IMR-90 (cell line): ENCODE data around the gene PPP1R12B.

ENCODE experiments used
- CTCF ChIP-seq: conservative IDR thresholded peaks from 2 replicates; pipeline ENCODE4 v1.5.1; 2012; ENCODE audit warnings: mild to moderate bottlenecking, low read depth, low read length, improper control_type of control experiment
- POLR2A ChIP-seq: IDR thresholded peaks from 2 replicates; pipeline ENCODE4 v1.6.1; 2012; ENCODE audit warnings: mild to moderate bottlenecking, low read depth, low read length
- RCOR1 ChIP-seq: IDR thresholded peaks from 2 replicates; pipeline ENCODE4 v1.6.1; 2012; ENCODE audit warnings: mild to moderate bottlenecking, low read length, improper control_type of control experiment; ENCODE audit not compliant: insufficient replicate concordance
- RFX5 ChIP-seq: IDR thresholded peaks from 2 replicates; pipeline ENCODE4 v1.8.0; 2012; ENCODE audit warnings: low read depth, mild to moderate bottlenecking, low read length, moderate library complexity
- SMC3 ChIP-seq: fragments of 150-350 bp; IDR thresholded peaks from 2 replicates; pipeline ENCODE4 v1.6.1; 2016; ENCODE audit warnings: low read depth, mild to moderate bottlenecking, antibody characterized with exemption, low read length, moderate library complexity

GRCh38 chr1:202351725-202352124, 3.2 kb downstream of the PPP1R12B start:
- TF ChIP-seq CTCF, result no peak
- no peak for TF ChIP-seq POLR2A
- TF ChIP-seq SMC3, result no peak
- TF ChIP-seq RCOR1, result no peak
- no peak for TF ChIP-seq RFX5
